GM12878 (cell line): ENCODE data around the gene PTPRD. TPM values are rescaled to one million over a fixed set of nuclear protein-coding genes. Genes with fewer than 3 reads are reported as not detected.

Source experiments
- ATAC-seq: fragments of 200-7000 bp; cut with Tn5 transposase; 3 replicates; pipeline ENCODE4 v1.9.1; 2020; ENCODE audit warnings: mild to moderate bottlenecking, moderate library complexity
- BruUV-seq: library from RNA; stranded (reverse); fragments of 400-500 nt; replicated peaks from 2 replicates; lab custom pipeline; 2021; lab: Mats Ljungman, UMichigan
- CTCF ChIA-PET: fragments of 300-600 bp; sonication (Branson Sonifier 250); formaldehyde crosslinking; extraction: SDS; loops from one replicate; lab custom pipeline; 2021; ENCODE audit warnings: inconsistent platforms; lab: Yijun Ruan, JAX
- POLR2A ChIA-PET: fragments of 350-600 bp; formaldehyde crosslinking; extraction: SDS; loops from one replicate; lab custom pipeline; 2021; ENCODE audit warnings: inconsistent platforms; lab: Charles Lee
- RAD21 ChIA-PET: fragments of 300-600 bp; sonication (Branson Sonifier 250); formaldehyde crosslinking; loops from one replicate; lab custom pipeline; 2023; ENCODE audit warnings: antibody characterized with exemption; ENCODE audit not compliant: unreplicated experiment; lab: Charles Lee
- SMC1A ChIA-PET: fragments of 300-600 bp; sonication (Branson Sonifier 250); formaldehyde crosslinking; loops from one replicate; lab custom pipeline; 2023; ENCODE audit not compliant: unreplicated experiment, uncharacterized antibody; lab: Charles Lee
- DNase-seq: peaks from one replicate; pipeline ENCODE4 v3.0.0-alpha.2; 2011; ENCODE audit warnings: low read depth, low spot score
- FAIRE-seq: peaks from 3 replicates; lab custom pipeline; 2011; peaks lifted over from hg19 to GRCh38; lab: Jason Lieb, UNC
- H2AFZ ChIP-seq: 2 replicates; pipeline ENCODE4 v1.6.0; 2011; ENCODE audit warnings: low read depth, low read length, control low read depth; ENCODE audit not compliant: control insufficient read depth
- H3K27ac ChIP-seq: 2 replicates; pipeline ENCODE4 v1.5.1; 2011; ENCODE audit warnings: control low read depth; ENCODE audit not compliant: control insufficient read depth, insufficient read depth
- H3K27me3 ChIP-seq, 2 experiments: replicated peaks in 1 of 2; 2 replicates each; pipeline versions ENCODE4 v1.6.0 to v1.6.1; 2011; ENCODE audit warnings: low read length in 1 of 2; ENCODE audit not compliant: control insufficient read depth in 2 of 2, insufficient read depth in 2 of 2
- H3K36me3 ChIP-seq, 2 experiments: 2 replicates each; pipeline ENCODE4 v1.5.1; 2011; ENCODE audit warnings: low read length in 1 of 2; ENCODE audit not compliant: control insufficient read depth in 2 of 2, insufficient read depth in 2 of 2
- H3K4me1 ChIP-seq: 2 replicates; pipeline ENCODE4 v1.6.1; 2011; ENCODE audit warnings: mild to moderate bottlenecking, low read length, moderate library complexity, mixed read lengths; ENCODE audit not compliant: control insufficient read depth, insufficient read depth
- H3K4me2 ChIP-seq: 2 replicates; pipeline ENCODE4 v1.6.0; 2011; ENCODE audit warnings: control low read depth; ENCODE audit not compliant: control insufficient read depth, insufficient read depth
- H3K4me3 ChIP-seq: fragments of 200-600 bp; sonication (generic); 2 replicates; pipeline ENCODE4 v1.5.1; 2016
- H3K79me2 ChIP-seq: 2 replicates; pipeline ENCODE4 v1.6.0; 2011; ENCODE audit warnings: low read length; ENCODE audit not compliant: control insufficient read depth, insufficient read depth
- H3K9ac ChIP-seq: 2 replicates; pipeline ENCODE4 v1.8.0; 2011; ENCODE audit warnings: low read length, control low read depth, mixed read lengths; ENCODE audit not compliant: control insufficient read depth, insufficient read depth
- H3K9me3 ChIP-seq: replicated peaks from 3 replicates; pipeline ENCODE4 v1.5.1; 2011; ENCODE audit warnings: mild to moderate bottlenecking, low read length; ENCODE audit not compliant: control insufficient read depth, insufficient read depth
- H4K20me1 ChIP-seq: 2 replicates; pipeline ENCODE4 v1.6.0; 2011; ENCODE audit not compliant: control insufficient read depth, insufficient read depth
- BCL11A ChIP-seq: IDR thresholded peaks from 2 replicates; pipeline ENCODE4 v1.6.1; 2011; ENCODE audit warnings: low read depth, low read length
- CHD1 ChIP-seq: IDR thresholded peaks from 2 replicates; pipeline ENCODE4 v1.6.1; 2012; ENCODE audit warnings: low read depth, low read length, improper control_type of control experiment
- CREB1 ChIP-seq: IDR thresholded peaks from 2 replicates; pipeline ENCODE4 v1.6.1; 2012; ENCODE audit warnings: low read depth, mild to moderate bottlenecking, inconsistent platforms
- E2F4 ChIP-seq: IDR thresholded peaks from 2 replicates; pipeline ENCODE4 v1.6.1; 2012; ENCODE audit warnings: low read depth, low read length, improper control_type of control experiment
- E4F1 ChIP-seq: fragments of 450-650 bp; IDR thresholded peaks from 2 replicates; pipeline ENCODE4 v1.6.1; 2018; ENCODE audit warnings: borderline replicate concordance, mild to moderate bottlenecking; ENCODE audit not compliant: partially characterized antibody
- ETV6 ChIP-seq, 2 experiments: fragments of 450-650 bp in 1 of 2; IDR thresholded peaks in 1 of 2; conservative IDR thresholded peaks in 1 of 2; 2 replicates each; pipeline ENCODE4 v1.6.1; 2014; ENCODE audit warnings: antibody characterized with exemption in 1 of 2, borderline replicate concordance in 1 of 2, low read depth in 1 of 2, mild to moderate bottlenecking in 1 of 2, moderate library complexity in 1 of 2
- HCFC1 ChIP-seq: fragments of 150-350 bp; IDR thresholded peaks from 2 replicates; pipeline ENCODE4 v1.6.1; 2014; ENCODE audit warnings: low read length
- HDGF ChIP-seq: fragments of 450-650 bp; IDR thresholded peaks from 2 replicates; pipeline ENCODE4 v1.6.1; 2016; ENCODE audit warnings: antibody characterized with exemption
- IRF4 ChIP-seq: IDR thresholded peaks from 2 replicates; pipeline ENCODE4 v1.6.1; 2011; ENCODE audit warnings: low read depth, low read length
- KDM1A ChIP-seq: fragments of 200-600 bp; sonication (generic); IDR thresholded peaks from 2 replicates; pipeline ENCODE4 v1.6.1; 2016; ENCODE audit warnings: borderline replicate concordance
- NBN ChIP-seq: fragments of 450-650 bp; IDR thresholded peaks from 2 replicates; pipeline ENCODE4 v1.6.1; 2016
- NFIC ChIP-seq: IDR thresholded peaks from 2 replicates; pipeline ENCODE4 v1.6.1; 2012; ENCODE audit warnings: low read depth, mild to moderate bottlenecking, inconsistent platforms, low read length, moderate library complexity
- NR2F1 ChIP-seq: fragments of 450-650 bp; conservative IDR thresholded peaks from 2 replicates; pipeline ENCODE4 v1.6.1; 2017; ENCODE audit warnings: mild to moderate bottlenecking
- TAF1 ChIP-seq: IDR thresholded peaks from 2 replicates; pipeline ENCODE4 v1.6.1; 2011; ENCODE audit warnings: mild to moderate bottlenecking, low read depth, low read length, borderline replicate concordance
- ZNF217 ChIP-seq: fragments of 450-650 bp; IDR thresholded peaks from 2 replicates; pipeline ENCODE4 v1.6.1; 2017; ENCODE audit warnings: antibody characterized with exemption, mild to moderate bottlenecking
- ZSCAN29 ChIP-seq: fragments of 450-650 bp; IDR thresholded peaks from 2 replicates; pipeline ENCODE4 v1.6.1; 2017; ENCODE audit warnings: mild to moderate bottlenecking, moderate library complexity
- ZZZ3 ChIP-seq: IDR thresholded peaks from 2 replicates; pipeline ENCODE4 v1.6.1; 2011; ENCODE audit warnings: low read depth; ENCODE audit not compliant: control insufficient read depth, insufficient read length
- WGBS: methylation state at CpG from one replicate; pipeline ENCODE4 v1.1.6; 2016; ENCODE audit warnings: low lambda C conversion rate; ENCODE audit not compliant: insufficient replicate concordance, insufficient coverage; ENCODE audit errors: missing lambda C conversion rate; 5-methylcytosine and 5-hydroxymethylcytosine counted together
- in situ Hi-C: fragments of 300-500 bp; cut with MboI; formaldehyde crosslinking; loops from 9 replicates; pipeline ENCODE4 v1.14.3; 2018; ENCODE audit warnings: mixed read lengths
- intact Hi-C: fragments of 100-400 bp; cut with micrococcal nuclease; formaldehyde crosslinking; loops from one replicate; pipeline ENCODE4 v1.14.2; 2022; ENCODE audit not compliant: unreplicated experiment
- polyA plus RNA-seq, 11 experiments: library from polyadenylated mRNA; depleted of rRNA in 4 of 11; unstranded in 6 of 11; stranded (reverse) in 5 of 11; fragments of >200 nt; fragmentation: Nextera tagmentation in 4 of 11; fragmentation: Illumina TruSeq in 1 of 11; extraction: Ambion mirVana in 4 of 11; extraction: Trizol in 1 of 11; gene quantifications; 1 replicate in 1 of 11; 2 replicates in 10 of 11; pipeline versions ENCODE4 v1.2.1 to v1.2.3, GENCODE V29; 2011 to 2016; ENCODE audit warnings: inconsistent platforms in 2 of 11, missing spikeins in 2 of 11, low read depth in 1 of 11
- total RNA-seq, 4 experiments: library from RNA; depleted of rRNA in 3 of 4; stranded (reverse); fragments of >200 nt in 3 of 4; fragmentation: Illumina TruSeq in 1 of 4; extraction: Trizol in 1 of 4; gene quantifications; 2 replicates each; pipeline versions ENCODE4 v1.2.1 to v1.2.3, GENCODE V29; 2013 to 2021

The PTPRD gene
- total and polyA plus RNA-seq, 10 of the 15 experiments (the other 5 are each of a cell fraction or from before 2014, with no cell fraction given), result under 0.01 to 0.05 (median 0.01) TPM; not detected in 7

GRCh38 chr9:9494336-9494735, 1118.5 kb downstream of the PTPRD start:
- CTCF ChIA-PET, result no interaction called here
- no peaks in the 10 kb centered on the region for H3K9me3 ChIP-seq
- no peak overlapping the region for H3K9ac ChIP-seq
- 15% methylated on average over 3 of the region's 3 CpGs for WGBS
- BruUV-seq, result no TSS peak
- H2AFZ ChIP-seq, result no peak overlapping the region
- H3K4me3 ChIP-seq, result no peak overlapping the region
- no peaks in the 10 kb centered on the region for H3K27me3 ChIP-seq
- ATAC-seq (no peak), DNase-seq (no peak), FAIRE-seq (no peak)
- in situ Hi-C loops, result no loop called here
- no peaks in the 10 kb centered on the region for H4K20me1 ChIP-seq
- SMC1A ChIA-PET, result no interaction called here
- POLR2A ChIA-PET, result no interaction called here
- no peaks in the 10 kb centered on the region for H3K79me2 ChIP-seq
- RAD21 ChIA-PET, result no interaction called here
- H3K4me2 ChIP-seq, result no peak overlapping the region
- TF ChIP-seq NBN (no peak), IRF4 (no peak), ZSCAN29 (no peak), ETV6 (conservative IDR thresholded peaks at IDR 0.05 in 1 of 2, IDR thresholded peaks at IDR 0.05 in 1 of 2; ENCODE audit: borderline replicate concordance in 1 of 2, low read depth in 1 of 2) (no peak), CHD1 (no peak), TAF1 (no peak), E2F4 (no peak), BCL11A (no peak), ZZZ3 (no peak), CREB1 (no peak), E4F1 (no peak), KDM1A (no peak), HCFC1 (no peak), HDGF (no peak), NR2F1 (no peak), ZNF217 (no peak), NFIC (no peak)
- intact Hi-C loops, result no loop called here
- H3K36me3 ChIP-seq, result no peaks in the 10 kb centered on the region
- H3K27ac ChIP-seq, result no peak overlapping the region
- no peaks in the 10 kb centered on the region for H3K4me1 ChIP-seq
